Activated T-cell treated with anti-CD3 and anti-CD28 coated beads for 4 hours (primary cell): ENCODE measurements around the gene TCEA2.

Experiments used
- DNase-seq: peaks from one replicate; pipeline ENCODE4 v3.0.0-alpha.2; 2020

The TCEA2 gene

GRCh38 chr20:64099086-64099786, 36.2 kb downstream of the TCEA2 start:
- DNase-seq, result no peak

- no peak for DNase-seq
Observed at GRCh38 chr20:64099880-64100565, 37.0 kb downstream of the TCEA2 start.

GRCh38 chr20:64100566-64100888, 37.5 kb downstream of the TCEA2 start:
- DNase-seq, result no peak

- no peak for DNase-seq
Observed at GRCh38 chr20:64100946-64101688, 38.1 kb downstream of the TCEA2 start.

- DNase-seq, result peak; percentile 55
Observed at GRCh38 chr20:64101731-64102621, 39.0 kb downstream of the TCEA2 start.

GRCh38 chr20:64102647-64103354, 39.8 kb downstream of the TCEA2 start:
- no peak for DNase-seq

GRCh38 chr20:64103871-64104666, 41.1 kb downstream of the TCEA2 start:
- DNase-seq, result no peak

- no peak for DNase-seq
Observed at GRCh38 chr20:64104667-64105451, 41.9 kb downstream of the TCEA2 start.

GRCh38 chr20:64105846-64106434, 42.9 kb downstream of the TCEA2 start:
- no peak for DNase-seq

- no peak for DNase-seq
Observed at GRCh38 chr20:64106435-64106961, 43.5 kb downstream of the TCEA2 start.

- DNase-seq, result no peak
Observed at GRCh38 chr20:64106981-64107735, 44.2 kb downstream of the TCEA2 start, which contains the start of gene NPBWR2. NPBWR2 (minus strand) TSS chr20:64107565; CDS start chr20:64106831, 734 bp downstream.

- DNase-seq, result no peak
Observed at GRCh38 chr20:64107736-64108457, 44.9 kb downstream of the TCEA2 start.

GRCh38 chr20:64108731-64109681, 46.0 kb downstream of the TCEA2 start:
- no peak for DNase-seq

GRCh38 chr20:64109831-64110391, 46.9 kb downstream of the TCEA2 start:
- DNase-seq, result no peak

- DNase-seq, result no peak
Observed at GRCh38 chr20:64110411-64111068, 47.5 kb downstream of the TCEA2 start.
